HG02884 (cell line): ENCODE results near the gene LMX1B.
"Not testable (repeated sequence)": the region's sequence is repeated elsewhere in the genome, so short reads cannot be mapped to it uniquely, and the experiment has no call there.

Experiments used
- ATAC-seq: cut with Tn5 transposase; IDR thresholded peaks from one replicate; pipeline ENCODE4 v1.9.1; 2021; ENCODE audit warnings: mild to moderate bottlenecking, moderate library complexity; ENCODE audit not compliant: unreplicated experiment

Gene LMX1B

GRCh38 chr9:126705767-126706697 lies 92.3 kb downstream of the LMX1B start:
- ATAC-seq, result no peak

GRCh38 chr9:126706698-126707053 lies 92.9 kb downstream of the LMX1B start:
- ATAC-seq, result no peak

DNA sequence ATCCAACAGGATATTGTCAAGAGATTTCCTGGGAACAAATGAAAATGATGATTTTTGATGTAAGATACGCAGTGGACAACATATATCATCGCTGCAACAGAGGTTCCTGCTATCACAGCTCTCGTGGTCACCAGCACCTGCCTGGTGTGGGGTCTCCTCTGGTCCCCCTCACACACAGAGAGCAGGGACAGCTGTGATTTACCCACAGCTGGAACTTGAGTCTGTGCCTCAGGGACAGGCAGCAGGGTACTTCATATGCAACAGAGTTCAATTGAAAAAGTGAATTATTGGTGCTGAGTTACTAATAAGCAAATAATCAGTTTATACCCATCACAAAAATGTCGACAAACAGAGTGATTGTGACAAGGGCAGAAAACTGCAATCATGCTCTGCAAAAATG lies 93.4 kb downstream of the LMX1B start:
- no peak for ATAC-seq

- not testable (repeated sequence) for ATAC-seq
Measured at GRCh38 chr9:126707712-126708111, 94.0 kb downstream of the LMX1B start.

DNA sequence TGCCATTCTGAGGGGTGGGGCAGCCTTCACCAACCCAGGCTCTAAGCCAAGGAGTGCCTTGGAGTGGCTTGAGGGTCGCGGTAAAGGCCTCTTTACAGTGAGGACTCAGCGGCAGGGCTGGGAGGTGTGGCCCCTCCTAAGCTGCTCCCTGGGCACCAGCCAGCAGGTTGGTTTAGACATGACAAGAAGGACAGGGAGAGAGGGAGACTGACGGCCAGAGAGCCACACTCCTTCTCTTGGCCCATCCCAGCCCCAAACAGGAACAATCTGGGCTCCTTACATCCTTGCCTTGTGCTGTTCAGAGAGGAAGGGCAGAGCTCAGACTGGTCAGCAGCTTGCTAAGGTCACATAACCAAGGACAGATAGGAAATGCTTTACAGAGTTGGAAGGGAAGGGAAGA lies 94.5 kb downstream of the LMX1B start:
- no peak for ATAC-seq

GRCh38 chr9:126709241-126709640 lies 95.5 kb downstream of the LMX1B start:
- ATAC-seq, result no peak

DNA sequence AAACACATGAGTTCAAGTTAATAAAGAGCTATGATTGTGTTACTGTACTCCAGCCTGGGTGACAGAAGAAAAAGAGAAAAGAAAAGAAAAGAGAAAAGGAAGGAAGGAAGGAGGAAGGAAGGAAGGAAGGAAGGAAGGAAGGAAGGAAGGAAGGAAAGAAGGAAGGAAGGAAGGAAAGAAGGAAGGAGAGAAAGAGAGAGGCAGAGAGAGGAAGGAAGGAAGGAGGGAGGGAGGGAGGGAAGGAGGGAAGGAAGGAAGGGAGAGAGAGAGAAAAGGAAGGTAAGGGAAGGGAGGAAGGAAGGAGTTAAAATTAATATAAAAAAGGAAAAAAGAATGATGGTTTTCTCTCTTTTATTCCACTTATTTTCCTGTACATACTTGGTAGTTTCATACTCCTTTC lies 101.7 kb downstream of the LMX1B start:
- ATAC-seq, result no peak

- not testable (repeated sequence) for ATAC-seq
Measured at GRCh38 chr9:126717441-126717840, 103.7 kb downstream of the LMX1B start.

- ATAC-seq, result no peak
Measured at GRCh38 chr9:126719618-126720031, 105.9 kb downstream of the LMX1B start.

DNA sequence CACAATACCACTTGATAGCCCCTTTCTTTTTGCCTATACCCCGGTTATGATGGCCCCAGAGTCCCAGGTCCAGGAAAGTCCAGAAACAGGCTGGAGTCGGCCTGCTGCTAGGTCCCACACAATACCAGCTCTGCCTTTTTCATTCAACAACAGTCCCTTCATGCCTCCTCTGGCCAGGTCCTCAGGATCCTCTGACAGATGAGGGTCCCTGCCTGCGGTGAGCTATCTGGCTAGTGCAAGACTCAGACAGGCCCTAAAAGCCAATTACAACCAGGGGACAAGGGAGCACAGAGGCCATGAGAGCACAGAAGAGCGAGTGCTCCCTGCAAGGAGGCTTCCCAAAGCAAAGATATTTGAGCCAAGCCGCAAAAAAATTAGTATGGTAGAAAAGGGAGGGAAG lies 106.3 kb downstream of the LMX1B start:
- no peak for ATAC-seq

- no peak for ATAC-seq
Measured at GRCh38 chr9:126720661-126721563, 107.2 kb downstream of the LMX1B start.

- no peak for ATAC-seq
Measured at GRCh38 chr9:126721564-126721981, 107.8 kb downstream of the LMX1B start.

GRCh38 chr9:126722252-126722921 lies 108.7 kb downstream of the LMX1B start:
- peak; percentile 77 for ATAC-seq

GRCh38 chr9:126722922-126723806 lies 109.4 kb downstream of the LMX1B start:
- peak; percentile 36 for ATAC-seq

GRCh38 chr9:126723807-126724172 lies 110.1 kb downstream of the LMX1B start:
- no peak for ATAC-seq

GRCh38 chr9:126724226-126724625 lies 110.5 kb downstream of the LMX1B start:
- ATAC-seq, result no peak

- ATAC-seq, result not testable (repeated sequence)
Measured at GRCh38 chr9:126725485-126725884, 111.8 kb downstream of the LMX1B start.

- not testable (repeated sequence) for ATAC-seq
Measured at GRCh38 chr9:126728210-126728609, 114.5 kb downstream of the LMX1B start.

GRCh38 chr9:126730592-126730991 lies 116.9 kb downstream of the LMX1B start:
- ATAC-seq, result not testable (repeated sequence)

DNA sequence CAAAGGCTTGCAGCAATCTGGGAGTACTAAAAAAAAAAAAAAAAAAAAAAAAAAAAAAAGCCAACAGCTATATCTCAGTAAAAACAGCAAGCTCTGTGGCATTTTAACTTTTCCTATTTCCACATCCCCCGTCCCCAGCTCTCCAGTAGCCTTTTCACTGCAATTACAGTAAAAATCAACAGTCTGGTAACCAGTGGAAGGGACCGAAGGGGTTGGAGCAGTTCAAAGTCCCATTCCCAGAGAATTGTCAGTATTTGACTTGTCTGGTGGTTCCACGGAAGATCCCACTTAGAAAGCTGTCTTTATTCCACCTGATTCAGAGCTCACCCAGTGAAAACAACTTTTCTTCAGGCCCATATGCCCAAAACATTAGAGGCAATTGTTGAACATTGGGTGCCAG lies 119.3 kb downstream of the LMX1B start:
- ATAC-seq, result no peak
